Naive thymus-derived CD4-positive, alpha-beta T cell (primary cell): Measurements from ENCODE around the gene TRAF3. TPM values are rescaled to one million over a fixed set of nuclear protein-coding genes. Genes with fewer than 3 reads are reported as not detected.

ENCODE experiments used
- ATAC-seq: fragments of 150-1000 bp; cut with Tn5 transposase; 2 replicates; pipeline ENCODE4 v1.10.0; 2021; ENCODE audit warnings: mild to moderate bottlenecking, moderate library complexity
- CTCF ChIA-PET: fragments of 350-600 bp; sonication (Branson Sonifier 250); formaldehyde crosslinking; loops from one replicate; lab custom pipeline; 2021; ENCODE audit warnings: antibody characterized with exemption; lab: Charles Lee
- POLR2A ChIA-PET: fragments of 350-600 bp; sonication (Branson Sonifier 250); formaldehyde crosslinking; loops from one replicate; lab custom pipeline; 2021; ENCODE audit warnings: antibody characterized with exemption, inconsistent platforms; lab: Charles Lee
- DNase-seq, 9 donors: peaks; one replicate each; pipeline versions ENCODE4 v3.0.0 to v3.0.0-alpha.2; 2020 to 2022; ENCODE audit warnings: mixed read lengths in 1 of 9
- H3K27ac ChIP-seq: one replicate; pipeline ENCODE4 v1.7.0; 2013; ENCODE audit warnings: mild to moderate bottlenecking, low read depth, low read length, moderate library complexity
- H3K27me3 ChIP-seq, 2 donors: one replicate each; pipeline ENCODE4 v1.7.0; 2013; ENCODE audit warnings: low read length in 2 of 2, mild to moderate bottlenecking in 2 of 2, moderate library complexity in 2 of 2; ENCODE audit not compliant: control insufficient read depth in 2 of 2, insufficient read depth in 2 of 2
- H3K36me3 ChIP-seq, 3 experiments: 1 replicate in 2 of 3; 2 replicates in 1 of 3; pipeline ENCODE4 v1.7.0; 2013; ENCODE audit warnings: low read length in 3 of 3, mild to moderate bottlenecking in 3 of 3, moderate library complexity in 1 of 3; ENCODE audit not compliant: insufficient read depth in 3 of 3, control insufficient read depth in 2 of 3
- H3K4me1 ChIP-seq, 2 donors: one replicate each; pipeline ENCODE4 v1.7.0; 2013; ENCODE audit warnings: low read length in 2 of 2, mild to moderate bottlenecking in 2 of 2, moderate library complexity in 1 of 2; ENCODE audit not compliant: control insufficient read depth in 2 of 2, insufficient read depth in 2 of 2
- H3K4me3 ChIP-seq: 2 replicates; pipeline ENCODE4 v1.7.0; 2013; ENCODE audit warnings: mild to moderate bottlenecking, low read length
- H3K9me3 ChIP-seq, 3 experiments: 1 replicate in 2 of 3; 2 replicates in 1 of 3; pipeline ENCODE4 v1.7.0; 2013; ENCODE audit warnings: low read length in 3 of 3; ENCODE audit not compliant: control insufficient read depth in 2 of 3
- H3K27ac Mint-ChIP-seq, 9 donors: one replicate each; pipeline ENCODE4 v1.8.0; 2020 to 2022; ENCODE audit warnings: mixed read lengths in 9 of 9, mild to moderate bottlenecking in 8 of 9, moderate library complexity in 5 of 9, inconsistent platforms in 2 of 9
- H3K27me3 Mint-ChIP-seq, 5 donors: one replicate each; pipeline ENCODE4 v1.8.0; 2021 to 2022; ENCODE audit warnings: mixed read lengths in 5 of 5, mild to moderate bottlenecking in 1 of 5
- H3K36me3 Mint-ChIP-seq, 5 donors: one replicate each; pipeline ENCODE4 v1.8.0; 2020 to 2022; ENCODE audit warnings: mixed read lengths in 5 of 5, mild to moderate bottlenecking in 3 of 5, inconsistent platforms in 1 of 5
- H3K4me1 Mint-ChIP-seq, 7 donors: one replicate each; pipeline ENCODE4 v1.8.0; 2020 to 2022; ENCODE audit warnings: mixed read lengths in 7 of 7, mild to moderate bottlenecking in 3 of 7, inconsistent platforms in 1 of 7
- H3K4me3 Mint-ChIP-seq, 10 donors: one replicate each; pipeline ENCODE4 v1.8.0; 2020 to 2022; ENCODE audit warnings: mild to moderate bottlenecking in 10 of 10, mixed read lengths in 10 of 10, moderate library complexity in 6 of 10, inconsistent platforms in 2 of 10
- H3K9me3 Mint-ChIP-seq, 11 donors: one replicate each; pipeline ENCODE4 v1.8.0; 2020 to 2022; ENCODE audit warnings: mixed read lengths in 11 of 11, mild to moderate bottlenecking in 4 of 11, inconsistent platforms in 1 of 11, moderate library complexity in 1 of 11
- intact Hi-C, 2 donors: fragments of 100-400 bp; cut with micrococcal nuclease; formaldehyde crosslinking; loops; one replicate each; pipeline ENCODE4 v1.15.1; 2023
- polyA plus RNA-seq, 2 donors: library from polyadenylated mRNA; unstranded; fragments of 300-500 nt; fragmentation: Illumina TruSeq; gene quantifications; one replicate each; pipeline ENCODE4 v1.2.3, GENCODE V29; 2021
- total RNA-seq, 6 experiments: library from RNA in 5 of 6; stranded (reverse) in 5 of 6; gene quantifications; 1 replicate in 5 of 6; 2 replicates in 1 of 6; pipeline ENCODE4 v1.2.3 and lab custom pipeline; 2021 to 2026

Gene TRAF3
- total and polyA plus RNA-seq, 7 experiments from 2014 or later = 16.1 to 74.4 (median 30.4) TPM

DNA sequence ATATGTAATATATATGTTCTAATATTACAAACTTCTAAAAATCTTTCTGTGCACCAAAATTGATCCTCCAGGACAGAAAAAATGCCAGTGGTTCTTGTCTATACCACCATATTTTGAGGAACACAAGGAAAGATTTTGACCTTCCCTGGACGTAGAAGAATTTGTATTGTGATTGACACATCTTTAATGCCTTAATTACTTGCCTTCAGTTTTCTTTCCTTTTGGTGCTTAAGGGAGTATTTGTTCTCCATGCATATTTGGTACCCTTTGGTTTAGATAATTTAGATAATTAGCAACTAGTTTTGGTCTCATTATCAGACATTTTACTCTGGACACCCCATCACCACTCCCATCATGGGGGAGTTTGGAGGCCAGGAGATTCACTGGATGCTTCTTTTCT is 27.6 kb downstream of the TRAF3 start:
- peaks cover 0 to 6% (median 4%) of the 10 kb centered on the region in 3 experiments for H3K36me3 ChIP-seq
- peak overlapping the region; percentile 44 to 94 (median 78) for H3K27ac Mint-ChIP-seq
- no peaks in the 10 kb centered on the region for H3K27me3 ChIP-seq
- DNase-seq = no peak
- no peak overlapping the region for H3K4me3 ChIP-seq
- no peaks in the 10 kb centered on the region for H3K9me3 ChIP-seq
- ChIA-PET POLR2A (no interaction called here), CTCF (no interaction called here)
- ATAC-seq = no peak
- intact Hi-C loops = loop anchor here (1.0 to 5.0 kb wide), 5 partner anchors 10 to 47 kb away; no protein-coding TSS in a partner anchor
- peaks cover 45 to 65% (median 59%) of the 10 kb centered on the region in 7 donors for H3K4me1 Mint-ChIP-seq
- peak overlapping the region in 9 of 10 donors; percentile 27 to 84 (median 63) for H3K4me3 Mint-ChIP-seq
- H3K36me3 Mint-ChIP-seq = peaks cover 0 to 24% (median 15%) of the 10 kb centered on the region in 5 donors
- no peak overlapping the region for H3K27ac ChIP-seq
- no peaks in the 10 kb centered on the region for H3K27me3 Mint-ChIP-seq
- H3K9me3 Mint-ChIP-seq = peaks cover 0 to 4% (median 0%) of the 10 kb centered on the region in 11 donors
- peaks cover 30 to 36% of the 10 kb centered on the region in 2 donors for H3K4me1 ChIP-seq

DNA sequence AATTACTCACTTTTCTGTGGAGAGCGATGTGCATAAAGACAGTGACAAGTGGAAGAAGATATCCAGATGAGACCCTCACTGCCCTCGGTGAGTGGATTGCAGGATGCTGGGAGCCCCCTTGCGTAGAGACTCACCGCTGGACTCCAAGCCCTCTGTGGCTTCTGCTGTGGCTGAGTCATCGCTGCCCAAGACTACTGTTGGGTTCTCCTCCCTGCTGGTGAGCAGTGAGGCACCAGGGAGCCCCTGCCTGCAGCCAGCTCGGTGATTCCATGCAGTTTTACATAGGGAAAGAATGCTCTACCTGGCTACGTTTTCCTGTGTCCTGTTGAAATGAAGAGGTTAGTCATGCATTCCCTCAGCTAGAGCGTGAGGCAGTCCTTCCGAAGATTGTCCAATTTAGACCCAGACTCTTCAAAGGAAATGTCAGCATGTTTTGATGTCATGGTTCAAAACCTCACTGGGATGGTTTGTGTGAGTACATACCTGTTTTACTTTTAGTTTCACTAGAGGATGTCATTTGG is 28.2 kb downstream of the TRAF3 start:
- intact Hi-C loops = loop anchor here (1.0 to 5.0 kb wide), 5 partner anchors 10 to 47 kb away; no protein-coding TSS in a partner anchor
- ATAC-seq (peak; percentile 60), DNase-seq (peak in 5 of 9 donors; percentile 4 to 56 (median 10))
- ChIA-PET POLR2A (no interaction called here), CTCF (no interaction called here)
- Histone ChIP-seq H3K27me3 (no peaks in the 10 kb centered on the region), H3K9me3 (no peaks in the 10 kb centered on the region), H3K4me1 (peaks cover 30 to 36% of the 10 kb centered on the region in 2 donors), H3K36me3 (peaks cover 0 to 6% (median 0%) of the 10 kb centered on the region in 3 experiments), H3K27ac (no peak overlapping the region), H3K4me3 (no peak overlapping the region)
- peaks cover 0 to 29% (median 15%) of the 10 kb centered on the region in 5 donors for H3K36me3 Mint-ChIP-seq
- H3K27ac Mint-ChIP-seq = peak overlapping the region; percentile 44 to 94 (median 78)
- peaks cover 0 to 4% (median 0%) of the 10 kb centered on the region in 11 donors for H3K9me3 Mint-ChIP-seq
- H3K4me1 Mint-ChIP-seq = peaks cover 45 to 70% (median 62%) of the 10 kb centered on the region in 7 donors
- H3K4me3 Mint-ChIP-seq = peak overlapping the region; percentile 27 to 84 (median 61)
- H3K27me3 Mint-ChIP-seq = no peaks in the 10 kb centered on the region

DNA sequence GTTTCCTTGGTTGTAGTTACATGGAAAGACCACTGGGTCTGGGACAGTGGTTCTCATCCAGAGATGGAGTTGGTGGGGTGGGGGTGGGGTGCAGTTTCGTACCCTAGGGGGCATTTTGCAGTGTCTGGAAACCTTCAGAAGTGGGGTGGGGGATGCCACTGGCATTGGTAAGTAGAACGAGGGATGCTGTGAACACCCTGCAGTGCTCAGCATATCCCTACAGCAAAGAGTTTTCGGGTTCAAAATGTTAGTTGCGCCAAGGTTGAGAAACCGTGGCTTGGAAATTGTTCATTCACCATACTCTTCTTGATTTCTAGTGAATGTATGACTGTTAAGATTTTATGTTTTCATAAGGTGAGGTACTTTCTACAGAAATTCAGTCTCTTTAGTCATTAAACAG is 28.7 kb downstream of the TRAF3 start:
- peaks cover 0 to 6% (median 0%) of the 10 kb centered on the region in 3 experiments for H3K36me3 ChIP-seq
- ChIA-PET CTCF (no interaction called here), POLR2A (no interaction called here)
- H3K4me1 ChIP-seq = peaks cover 30 to 36% of the 10 kb centered on the region in 2 donors
- Mint-ChIP-seq H3K27me3 (no peaks in the 10 kb centered on the region), H3K36me3 (peaks cover 0 to 29% (median 15%) of the 10 kb centered on the region in 5 donors), H3K4me3 (peak overlapping the region in 8 of 10 donors; percentile 25 to 84 (median 56)), H3K9me3 (peaks cover 0 to 4% (median 0%) of the 10 kb centered on the region in 11 donors), H3K27ac (peak overlapping the region; percentile 6 to 94 (median 76)), H3K4me1 (peaks cover 45 to 75% (median 67%) of the 10 kb centered on the region in 7 donors)
- ATAC-seq (no peak), DNase-seq (no peak)
- H3K27me3 ChIP-seq = no peaks in the 10 kb centered on the region
- no peaks in the 10 kb centered on the region for H3K9me3 ChIP-seq
- no peak overlapping the region for H3K27ac ChIP-seq
- intact Hi-C loops = loop anchor here (1.0 to 5.0 kb wide), 6 partner anchors 11 to 46 kb away; no protein-coding TSS in a partner anchor
- no peak overlapping the region for H3K4me3 ChIP-seq

DNA sequence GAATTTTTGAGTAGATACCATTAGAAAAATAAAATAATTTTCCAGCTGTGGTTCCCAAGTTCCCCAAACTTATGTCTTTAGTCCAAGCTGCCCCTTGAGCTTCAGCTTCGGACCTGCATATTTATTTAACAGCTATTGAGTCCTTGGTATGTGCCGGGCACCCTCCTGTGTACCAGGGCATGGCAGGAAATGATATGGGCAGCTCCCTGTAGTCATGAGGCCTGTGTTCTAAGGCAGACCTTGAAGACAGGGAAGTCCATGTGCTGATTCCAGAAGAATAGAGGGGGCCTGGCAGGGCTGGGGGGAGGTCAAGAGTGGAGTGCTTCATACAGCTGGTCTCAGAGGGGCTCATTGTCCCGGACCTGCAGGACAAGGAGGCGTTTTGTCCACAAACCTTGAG is 29.2 kb downstream of the TRAF3 start:
- H3K27me3 ChIP-seq = no peaks in the 10 kb centered on the region
- H3K4me1 ChIP-seq = peaks cover 30 to 36% of the 10 kb centered on the region in 2 donors
- Mint-ChIP-seq H3K27me3 (no peaks in the 10 kb centered on the region), H3K27ac (peak overlapping the region in 8 of 9 donors; percentile 47 to 94 (median 70)), H3K36me3 (peaks cover 0 to 29% (median 13%) of the 10 kb centered on the region in 5 donors), H3K4me1 (peaks cover 42 to 76% (median 68%) of the 10 kb centered on the region in 7 donors), H3K4me3 (peak overlapping the region in 4 of 10 donors; percentile 10 to 73 (median 47)), H3K9me3 (peaks cover 0 to 4% (median 0%) of the 10 kb centered on the region in 11 donors)
- H3K27ac ChIP-seq = no peak overlapping the region
- DNase-seq = no peak
- CTCF ChIA-PET = no interaction called here
- no peak for ATAC-seq
- no peaks in the 10 kb centered on the region for H3K9me3 ChIP-seq
- no peak overlapping the region for H3K4me3 ChIP-seq
- H3K36me3 ChIP-seq = peaks cover 0 to 6% (median 0%) of the 10 kb centered on the region in 3 experiments
- intact Hi-C loops = loop anchor here in 1 of 2 donors (2.0 to 5.0 kb wide), 2 partner anchors 16 to 46 kb away; no protein-coding TSS in a partner anchor
- POLR2A ChIA-PET = interaction anchor here (0.5 kb wide), 1 partner anchor 280 kb away, joined by 3 read pairs; no protein-coding TSS in a partner anchor

DNA sequence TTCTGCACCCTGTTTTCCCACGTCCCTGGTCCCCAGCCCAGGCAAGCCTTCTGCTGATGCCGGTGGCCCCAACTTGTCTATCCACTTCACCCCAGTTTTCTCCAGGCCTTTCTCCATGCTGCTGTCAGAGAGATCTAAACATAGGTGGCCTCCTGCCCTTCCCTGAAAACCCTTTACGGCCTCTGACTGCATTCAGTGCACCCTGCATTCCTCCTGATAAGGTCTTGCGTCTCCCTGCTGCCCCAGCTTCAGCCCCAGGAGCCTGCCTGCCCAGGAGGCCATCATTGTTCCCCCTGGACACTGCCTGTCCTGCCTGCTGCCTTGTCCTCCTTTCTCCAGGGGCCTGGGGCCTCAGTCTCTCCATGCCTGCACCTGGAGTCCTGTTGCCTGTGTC is 29.8 kb downstream of the TRAF3 start:
- ATAC-seq = no peak
- H3K27ac Mint-ChIP-seq = peak overlapping the region; percentile 47 to 94 (median 65)

DNA sequence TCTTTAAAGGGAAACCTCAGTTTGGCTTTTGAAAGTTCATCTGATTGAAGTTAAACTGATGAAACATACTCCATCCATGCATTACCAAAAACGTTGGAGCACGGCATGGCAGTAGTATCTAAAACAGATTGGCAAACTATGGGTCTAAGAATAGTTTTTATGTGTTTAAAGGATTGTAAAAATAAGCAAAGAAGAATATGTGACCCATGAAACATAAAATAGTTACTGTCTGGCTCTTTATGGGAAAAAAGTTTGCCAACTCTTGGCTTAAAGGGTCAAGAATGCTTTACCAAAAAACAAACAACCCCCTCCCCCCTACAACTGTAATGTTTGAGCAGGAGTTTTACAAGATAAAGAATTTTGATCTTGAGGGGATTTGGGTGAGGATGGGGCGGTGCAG is 32.6 kb downstream of the TRAF3 start:
- ChIA-PET POLR2A (no interaction called here), CTCF (interaction anchor here (1.3 kb wide), 1 partner anchor 11 kb away, joined by 3 read pairs; no protein-coding TSS in a partner anchor)
- H3K4me1 ChIP-seq = peaks cover 30% of the 10 kb centered on the region in 2 donors
- H3K27ac ChIP-seq = no peak overlapping the region
- H3K27me3 Mint-ChIP-seq = no peaks in the 10 kb centered on the region
- peaks cover 43 to 79% (median 66%) of the 10 kb centered on the region in 7 donors for H3K4me1 Mint-ChIP-seq
- H3K36me3 Mint-ChIP-seq = peaks cover 4 to 42% (median 23%) of the 10 kb centered on the region in 5 donors
- peak overlapping the region in 3 of 9 donors; percentile 9 to 53 (median 45) for H3K27ac Mint-ChIP-seq
- H3K9me3 ChIP-seq = no peaks in the 10 kb centered on the region
- ATAC-seq = no peak
- peaks cover 0 to 6% (median 0%) of the 10 kb centered on the region in 3 experiments for H3K36me3 ChIP-seq
- no peak overlapping the region for H3K4me3 Mint-ChIP-seq
- H3K9me3 Mint-ChIP-seq = peaks cover 0 to 4% (median 0%) of the 10 kb centered on the region in 11 donors
- H3K27me3 ChIP-seq = no peaks in the 10 kb centered on the region
- intact Hi-C loops = loop anchor here in 1 of 2 donors (5.0 kb wide), 1 partner anchor 42 kb away; no protein-coding TSS in a partner anchor
- no peak overlapping the region for H3K4me3 ChIP-seq
- DNase-seq = no peak

More for the DNA sequence above, 29.8 kb downstream of the TRAF3 start:
- no peaks in the 10 kb centered on the region for H3K9me3 ChIP-seq
- no peak overlapping the region for H3K4me3 ChIP-seq
- peaks cover 0 to 4% (median 0%) of the 10 kb centered on the region in 11 donors for H3K9me3 Mint-ChIP-seq
- no peaks in the 10 kb centered on the region for H3K27me3 Mint-ChIP-seq
- intact Hi-C loops = loop anchor here in 1 of 2 donors (2.0 to 5.0 kb wide), 2 partner anchors 16 to 45 kb away; no protein-coding TSS in a partner anchor
- CTCF ChIA-PET = no interaction called here
- no peaks in the 10 kb centered on the region for H3K27me3 ChIP-seq
- peaks cover 0 to 31% (median 16%) of the 10 kb centered on the region in 5 donors for H3K36me3 Mint-ChIP-seq
- POLR2A ChIA-PET = interaction anchor here (0.5 to 0.6 kb wide), 2 partner anchors 31 to 279 kb away, joined by 3 read pairs; no protein-coding TSS in a partner anchor
- peaks cover 45 to 81% (median 71%) of the 10 kb centered on the region in 7 donors for H3K4me1 Mint-ChIP-seq
- peaks cover 0 to 6% (median 0%) of the 10 kb centered on the region in 3 experiments for H3K36me3 ChIP-seq
- peak overlapping the region in 5 of 10 donors; percentile 10 to 73 (median 30) for H3K4me3 Mint-ChIP-seq
- no peak overlapping the region for H3K27ac ChIP-seq
- DNase-seq = no peak
- peaks cover 30 to 36% of the 10 kb centered on the region in 2 donors for H3K4me1 ChIP-seq
